ENCODE measurements around the gene PRPF6. TPM values are rescaled to one million over a fixed set of nuclear protein-coding genes. Genes with fewer than 3 reads are reported as not detected.
A peak's percentile ranks its signal among the peaks of the same experiment; 100 is the strongest.

Gene PRPF6
- total RNA-seq, 1 donor from 2014 or later, result 48.4 TPM

- Histone ChIP-seq H3K36me3 (ENCODE audit: control insufficient read depth, insufficient read depth, low read length) (peaks cover 2% of the 10 kb centered on the region), H3K4me3 (ENCODE audit: low read depth, low read length) (peak overlapping the region; percentile 68), H3K27me3 (ENCODE audit: control insufficient read depth, insufficient read depth, low read length) (no peaks in the 10 kb centered on the region)
- no peak for FAIRE-seq
- no peak for DNase-seq (ENCODE audit: low read depth)
- no peak for TF ChIP-seq CTCF (IDR thresholded peaks at IDR 0.05; ENCODE audit: insufficient read depth, low read length, severe bottlenecking)
Observed at GRCh38 chr20:63979229-63979556, 1.7 kb upstream of the PRPF6 start.

- peaks cover 5% of the 10 kb centered on the region for H3K36me3 ChIP-seq (ENCODE audit: control insufficient read depth, insufficient read depth, low read length)
- no peak for TF ChIP-seq CTCF (IDR thresholded peaks at IDR 0.05; ENCODE audit: insufficient read depth, low read length, severe bottlenecking)
- DNase-seq (ENCODE audit: low read depth), result no peak
- no peaks in the 10 kb centered on the region for H3K27me3 ChIP-seq (ENCODE audit: control insufficient read depth, insufficient read depth, low read length)
- FAIRE-seq, result no peak
- H3K4me3 ChIP-seq (ENCODE audit: low read depth, low read length), result peak within 1 kb of the TSS; percentile 88
Observed at GRCh38 chr20:63979557-63980316, 1.2 kb upstream of the PRPF6 start, which contains the start of gene SAMD10. Gene SAMD10 (minus strand): TSS chr20:63979642. CDS start chr20:63979467, 175 bp downstream.

DNA sequence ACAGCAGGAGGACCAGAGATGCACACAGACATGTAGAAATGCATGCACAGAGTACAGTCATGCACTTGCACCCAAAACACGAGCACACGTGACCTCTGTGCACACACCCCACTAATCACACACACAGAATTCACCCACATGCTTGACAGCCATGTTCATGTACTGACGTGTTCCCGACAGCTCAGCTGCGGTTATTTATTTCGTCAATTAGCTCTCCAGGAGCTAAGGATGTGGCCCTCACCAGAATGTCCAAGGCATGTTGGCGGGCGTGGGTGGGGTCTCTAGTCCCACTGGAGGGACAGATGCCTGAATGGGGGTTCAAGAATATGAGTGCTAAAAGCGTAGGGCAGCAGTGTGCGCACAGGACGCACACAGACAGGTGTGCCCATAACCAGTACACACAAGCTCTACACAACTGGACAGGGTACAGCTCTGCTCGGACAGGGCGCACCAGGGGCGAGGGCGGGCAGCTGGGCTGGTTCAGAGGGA, 571 bp upstream of the PRPF6 start:
- no peaks in the 10 kb centered on the region for H3K27me3 ChIP-seq (ENCODE audit: control insufficient read depth, insufficient read depth, low read length)
- DNase-seq (ENCODE audit: low read depth) (peak; percentile 93), FAIRE-seq (no peak)
- peaks cover 5% of the 10 kb centered on the region for H3K36me3 ChIP-seq (ENCODE audit: control insufficient read depth, insufficient read depth, low read length)
- TF ChIP-seq CTCF (IDR thresholded peaks at IDR 0.05; ENCODE audit: insufficient read depth, low read length, severe bottlenecking), result no peak
- H3K4me3 ChIP-seq (ENCODE audit: low read depth, low read length), result peak overlapping the region; percentile 88

GRCh38 chr20:63982937-63983336, 2.0 kb downstream of the PRPF6 start:
- Histone ChIP-seq H3K36me3 (ENCODE audit: control insufficient read depth, insufficient read depth, low read length) (peaks cover 10% of the 10 kb centered on the region), H3K4me3 (ENCODE audit: low read depth, low read length) (no peak overlapping the region), H3K27me3 (ENCODE audit: control insufficient read depth, insufficient read depth, low read length) (no peaks in the 10 kb centered on the region)
- FAIRE-seq, result no peak
- DNase-seq (ENCODE audit: low read depth), result no peak
- no peak for TF ChIP-seq CTCF (IDR thresholded peaks at IDR 0.05; ENCODE audit: insufficient read depth, low read length, severe bottlenecking)

DNA sequence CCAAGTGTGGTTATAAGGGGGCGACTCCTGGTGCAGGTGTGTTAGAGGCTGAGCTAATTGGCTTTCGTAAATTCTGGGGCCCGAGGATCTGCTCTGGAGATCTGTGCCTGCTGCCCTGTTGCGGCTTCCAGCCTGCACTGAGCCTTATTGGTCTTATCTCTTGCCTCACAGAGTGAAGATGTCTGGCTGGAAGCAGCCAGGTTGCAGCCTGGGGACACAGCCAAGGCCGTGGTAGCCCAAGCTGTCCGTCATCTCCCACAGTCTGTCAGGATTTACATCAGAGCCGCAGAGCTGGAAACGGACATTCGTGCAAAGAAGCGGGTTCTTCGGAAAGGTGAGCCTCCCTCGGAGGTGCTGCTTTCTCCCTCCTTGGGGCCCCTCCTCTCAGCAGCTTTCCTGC, 20.0 kb downstream of the PRPF6 start:
- Histone ChIP-seq H3K36me3 (ENCODE audit: control insufficient read depth, insufficient read depth, low read length) (peaks cover 22% of the 10 kb centered on the region), H3K4me3 (ENCODE audit: low read depth, low read length) (no peak overlapping the region), H3K27me3 (ENCODE audit: control insufficient read depth, insufficient read depth, low read length) (no peaks in the 10 kb centered on the region)
- TF ChIP-seq CTCF (IDR thresholded peaks at IDR 0.05; ENCODE audit: insufficient read depth, low read length, severe bottlenecking), result no peak
- no peak for DNase-seq (ENCODE audit: low read depth)
- no peak for FAIRE-seq

DNA sequence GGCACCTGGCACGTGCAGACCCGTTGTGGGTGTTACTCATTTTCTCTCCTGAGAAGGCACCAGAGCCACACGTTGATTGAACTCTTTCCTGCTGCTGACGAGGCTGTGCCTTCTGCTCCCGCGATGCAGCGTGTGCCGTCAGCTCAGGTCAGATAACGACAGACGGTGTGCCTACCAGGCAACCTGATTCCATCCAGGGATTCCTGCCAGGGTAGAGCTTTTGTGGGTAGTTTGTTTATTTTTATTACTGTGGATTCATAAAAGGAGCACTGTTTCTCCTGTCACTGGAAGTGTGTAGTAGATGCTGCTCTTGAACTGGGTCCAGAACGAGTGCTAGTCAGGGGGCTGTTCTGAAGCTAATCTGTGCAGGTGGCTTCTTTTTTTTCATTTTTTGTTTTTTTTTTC, 20.7 kb downstream of the PRPF6 start:
- Histone ChIP-seq H3K4me3 (ENCODE audit: low read depth, low read length) (no peak overlapping the region), H3K36me3 (ENCODE audit: control insufficient read depth, insufficient read depth, low read length) (peaks cover 22% of the 10 kb centered on the region), H3K27me3 (ENCODE audit: control insufficient read depth, insufficient read depth, low read length) (no peaks in the 10 kb centered on the region)
- no peak for TF ChIP-seq CTCF (IDR thresholded peaks at IDR 0.05; ENCODE audit: insufficient read depth, low read length, severe bottlenecking)
- DNase-seq (ENCODE audit: low read depth), result no peak
- FAIRE-seq, result no peak
